Measurements from ENCODE around the gene FASTK. TPM values are rescaled to one million over a fixed set of nuclear protein-coding genes. Genes with fewer than 3 reads are reported as not detected.

The FASTK gene
- total RNA-seq, 1 donor = 86.0 TPM

- no peak for DNase-seq (ENCODE audit: low read depth)
- no peak for TF ChIP-seq CTCF (IDR thresholded peaks at IDR 0.05; ENCODE audit: insufficient read depth, low read length)
These were observed 39.8 kb downstream of the FASTK start for GRCh38 chr7:151040616-151041375.

GRCh38 chr7:151039850-151040548 is 40.6 kb downstream of the FASTK start:
- H3K4me3 ChIP-seq (ENCODE audit: low read depth, low read length) = no peak overlapping the region
- no peak for TF ChIP-seq CTCF (IDR thresholded peaks at IDR 0.05; ENCODE audit: insufficient read depth, low read length)
- no peak for DNase-seq (ENCODE audit: low read depth)

More at GRCh38 chr7:151040616-151041375, 39.8 kb downstream of the FASTK start:
- no peak overlapping the region for H3K4me3 ChIP-seq (ENCODE audit: low read depth, low read length)

- TF ChIP-seq CTCF (IDR thresholded peaks at IDR 0.05; ENCODE audit: insufficient read depth, low read length) = peak; percentile 5
- H3K4me3 ChIP-seq (ENCODE audit: low read depth, low read length) = no peak overlapping the region
- peak; percentile 85 for DNase-seq (ENCODE audit: low read depth)
These were observed 41.4 kb downstream of the FASTK start for GRCh38 chr7:151038951-151039849.

GRCh38 chr7:151035902-151036301 is 44.7 kb downstream of the FASTK start:
- DNase-seq (ENCODE audit: low read depth) = no peak
- no peak for TF ChIP-seq CTCF (IDR thresholded peaks at IDR 0.05; ENCODE audit: insufficient read depth, low read length)
- no peak overlapping the region for H3K4me3 ChIP-seq (ENCODE audit: low read depth, low read length)

GRCh38 chr7:151035026-151035717 is 45.4 kb downstream of the FASTK start:
- no peak for TF ChIP-seq CTCF (IDR thresholded peaks at IDR 0.05; ENCODE audit: insufficient read depth, low read length)
- no peak for DNase-seq (ENCODE audit: low read depth)
- no peak overlapping the region for H3K4me3 ChIP-seq (ENCODE audit: low read depth, low read length)

Data from fibroblast of the aortic adventitia (primary cell).